ENCODE measurements around the gene CSMD2.

DNA sequence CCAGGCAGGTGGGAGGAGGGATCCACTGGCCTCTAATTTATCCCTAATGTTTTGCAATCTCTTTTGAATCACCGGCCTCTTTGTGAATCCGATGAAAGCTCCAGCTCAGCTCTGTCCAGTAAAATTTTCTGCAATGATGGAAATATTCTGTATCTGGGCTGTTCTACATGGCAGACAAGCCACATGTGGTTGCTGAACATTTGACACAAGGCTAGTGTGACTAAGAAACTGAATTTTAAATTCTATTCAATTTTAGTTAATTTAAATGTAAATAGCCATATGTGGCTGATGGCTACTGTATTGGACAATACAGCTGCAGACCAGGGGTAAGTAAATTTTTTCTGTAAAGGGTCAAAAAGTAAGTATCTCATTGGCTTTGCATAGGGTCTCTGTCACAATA, 135.1 kb downstream of the CSMD2 start:
- TF ChIP-seq POLR2A (IDR thresholded peaks at IDR 0.05) (no peak), EP300 (IDR thresholded peaks at IDR 0.05; ENCODE audit: low read depth) (no peak), POLR2AphosphoS5 (IDR thresholded peaks at IDR 0.05) (no peak)
- TF ChIP-seq, protein P1, sequence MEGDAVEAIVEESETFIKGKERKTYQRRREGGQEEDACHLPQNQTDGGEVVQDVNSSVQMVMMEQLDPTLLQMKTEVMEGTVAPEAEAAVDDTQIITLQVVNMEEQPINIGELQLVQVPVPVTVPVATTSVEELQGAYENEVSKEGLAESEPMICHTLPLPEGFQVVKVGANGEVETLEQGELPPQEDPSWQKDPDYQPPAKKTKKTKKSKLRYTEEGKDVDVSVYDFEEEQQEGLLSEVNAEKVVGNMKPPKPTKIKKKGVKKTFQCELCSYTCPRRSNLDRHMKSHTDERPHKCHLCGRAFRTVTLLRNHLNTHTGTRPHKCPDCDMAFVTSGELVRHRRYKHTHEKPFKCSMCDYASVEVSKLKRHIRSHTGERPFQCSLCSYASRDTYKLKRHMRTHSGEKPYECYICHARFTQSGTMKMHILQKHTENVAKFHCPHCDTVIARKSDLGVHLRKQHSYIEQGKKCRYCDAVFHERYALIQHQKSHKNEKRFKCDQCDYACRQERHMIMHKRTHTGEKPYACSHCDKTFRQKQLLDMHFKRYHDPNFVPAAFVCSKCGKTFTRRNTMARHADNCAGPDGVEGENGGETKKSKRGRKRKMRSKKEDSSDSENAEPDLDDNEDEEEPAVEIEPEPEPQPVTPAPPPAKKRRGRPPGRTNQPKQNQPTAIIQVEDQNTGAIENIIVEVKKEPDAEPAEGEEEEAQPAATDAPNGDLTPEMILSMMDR (IDR thresholded peaks at IDR 0.05) = no peak

Data from transverse colon (tissue), 4 donors.